Large intestine (tissue), 3 donors: Measurements from ENCODE around the gene PCDHB8. TPM values are rescaled to one million over a fixed set of nuclear protein-coding genes. Genes with fewer than 3 reads are reported as not detected.
"Not testable (repeated sequence)": the region's sequence is repeated elsewhere in the genome, so short reads cannot be mapped to it uniquely, and the experiment has no call there.

Source experiments
- DNase-seq, 2 donors: peaks; one replicate each; pipeline versions ENCODE4 v3.0.0 to v3.0.0-alpha.2; 2013
- H3K27ac ChIP-seq: one replicate; pipeline ENCODE4 v1.5.1; 2013; ENCODE audit warnings: low read length
- H3K27me3 ChIP-seq: 2 replicates; pipeline ENCODE4 v1.6.1; 2013; ENCODE audit warnings: low read length; ENCODE audit not compliant: control insufficient read depth, insufficient read depth
- H3K36me3 ChIP-seq: 2 replicates; pipeline ENCODE4 v1.6.1; 2013; ENCODE audit warnings: low read length; ENCODE audit not compliant: control insufficient read depth, insufficient read depth
- H3K4me1 ChIP-seq: one replicate; pipeline ENCODE4 v1.6.1; 2013; ENCODE audit warnings: low read length; ENCODE audit not compliant: control insufficient read depth, insufficient read depth
- H3K4me3 ChIP-seq: one replicate; pipeline ENCODE4 v1.5.1; 2013; ENCODE audit warnings: low read length
- H3K9me3 ChIP-seq: one replicate; pipeline ENCODE4 v1.6.1; 2013; ENCODE audit warnings: mild to moderate bottlenecking, low read depth, low read length, moderate library complexity; ENCODE audit not compliant: control insufficient read depth
- WGBS: methylation state at CpG from one replicate; pipeline ENCODE4 v1.1.5; 2013; ENCODE audit warnings: low lambda C conversion rate; ENCODE audit not compliant: insufficient coverage; 5-methylcytosine and 5-hydroxymethylcytosine counted together
- polyA plus RNA-seq: library from polyadenylated mRNA; unstranded; fragments of 120-200 nt; gene quantifications from one replicate; pipeline ENCODE4 v1.2.1, GENCODE V29; 2013

PCDHB8 gene
- polyA plus RNA-seq, 1 donor = 0.67 TPM

- Histone ChIP-seq H3K27ac (no peak overlapping the region), H3K27me3 (peaks cover 8% of the 10 kb centered on the region), H3K4me1 (no peaks in the 10 kb centered on the region), H3K36me3 (no peaks in the 10 kb centered on the region), H3K9me3 (peaks cover 24% of the 10 kb centered on the region), H3K4me3 (no peak overlapping the region)
- no peak for DNase-seq
- WGBS = 4% methylated on average over 4 of the region's 21 CpGs
Measured at GRCh38 chr5:141155540-141156374, 21.8 kb upstream of the PCDHB8 start.

GRCh38 chr5:141157356-141157755, 20.2 kb upstream of the PCDHB8 start:
- DNase-seq, H3K36me3 ChIP-seq, H3K4me3 ChIP-seq, H3K4me1 ChIP-seq, H3K27me3 ChIP-seq, H3K27ac ChIP-seq: not testable (repeated sequence)
- peaks cover 16% of the 10 kb centered on the region for H3K9me3 ChIP-seq
- WGBS = no CpG with 5 or more reads among the region's 38 CpGs

- not testable (repeated sequence) for DNase-seq, H3K4me3 ChIP-seq, H3K27me3 ChIP-seq, H3K36me3 ChIP-seq, H3K27ac ChIP-seq, H3K4me1 ChIP-seq
- H3K9me3 ChIP-seq = peaks cover 16% of the 10 kb centered on the region
- WGBS = no CpG with 5 or more reads among the region's 28 CpGs
Measured at GRCh38 chr5:141157901-141158300, 19.7 kb upstream of the PCDHB8 start.

GRCh38 chr5:141172381-141173204, 5.0 kb upstream of the PCDHB8 start, which contains the start of gene PCDHB7:
TSS of gene PCDHB7 (plus strand) at chr5:141172644. CDS start at chr5:141172836, 192 bp downstream.
- H3K9me3 ChIP-seq = peaks cover 11% of the 10 kb centered on the region
- no peak within 1 kb of the TSS for H3K4me3 ChIP-seq
- H3K27me3 ChIP-seq = peaks cover 2% of the 10 kb centered on the region
- H3K27ac ChIP-seq = no peak within 1 kb of the TSS
- no peaks in the 10 kb centered on the region for H3K4me1 ChIP-seq
- H3K36me3 ChIP-seq = no peaks in the 10 kb centered on the region
- DNase-seq = no peak
- 4% methylated on average over 4 of the region's 20 CpGs for WGBS

- peaks cover 14% of the 10 kb centered on the region for H3K9me3 ChIP-seq
- not testable (repeated sequence) for DNase-seq, H3K27me3 ChIP-seq, H3K4me1 ChIP-seq, H3K36me3 ChIP-seq, H3K4me3 ChIP-seq, H3K27ac ChIP-seq
- no CpG with 5 or more reads among the region's 79 CpGs for WGBS
Measured at GRCh38 chr5:141174291-141175104, 3.1 kb upstream of the PCDHB8 start.

GRCh38 chr5:141175933-141176332, 1.7 kb upstream of the PCDHB8 start:
- Histone ChIP-seq H3K27ac (no peak overlapping the region), H3K36me3 (no peaks in the 10 kb centered on the region), H3K27me3 (peaks cover 5% of the 10 kb centered on the region), H3K4me1 (no peaks in the 10 kb centered on the region), H3K9me3 (peaks cover 20% of the 10 kb centered on the region), H3K4me3 (no peak overlapping the region)
- WGBS = 0% methylated on average over 1 of the region's 1 CpG
- DNase-seq = no peak

GRCh38 chr5:141179371-141179770, 1.8 kb downstream of the PCDHB8 start:
- not testable (repeated sequence) for H3K36me3 ChIP-seq, H3K4me3 ChIP-seq, H3K4me1 ChIP-seq, DNase-seq, H3K27ac ChIP-seq, H3K27me3 ChIP-seq
- H3K9me3 ChIP-seq = peaks cover 15% of the 10 kb centered on the region
- no CpG with 5 or more reads among the region's 39 CpGs for WGBS

GRCh38 chr5:141179876-141180275, 2.3 kb downstream of the PCDHB8 start:
- no CpG with 5 or more reads among the region's 32 CpGs for WGBS
- not testable (repeated sequence) for DNase-seq
- H3K9me3 ChIP-seq = peaks cover 14% of the 10 kb centered on the region

GRCh38 chr5:141180313-141180712, 2.7 kb downstream of the PCDHB8 start:
- H3K4me3 ChIP-seq = no peak overlapping the region
- H3K36me3 ChIP-seq = no peaks in the 10 kb centered on the region
- H3K4me1 ChIP-seq = no peaks in the 10 kb centered on the region
- H3K27ac ChIP-seq = no peak overlapping the region
- no peak for DNase-seq
- H3K9me3 ChIP-seq = peaks cover 13% of the 10 kb centered on the region
- peaks cover 9% of the 10 kb centered on the region for H3K27me3 ChIP-seq
- 60% methylated on average over 1 of the region's 1 CpG for WGBS

More at GRCh38 chr5:141179876-141180275, 2.3 kb downstream of the PCDHB8 start:
- H3K27me3 ChIP-seq, H3K4me1 ChIP-seq, H3K27ac ChIP-seq, H3K36me3 ChIP-seq, H3K4me3 ChIP-seq: not testable (repeated sequence)

- Histone ChIP-seq H3K27me3 (peaks cover 9% of the 10 kb centered on the region), H3K36me3 (no peaks in the 10 kb centered on the region), H3K9me3 (peaks cover 13% of the 10 kb centered on the region), H3K4me1 (no peaks in the 10 kb centered on the region), H3K4me3 (no peak within 1 kb of the TSS), H3K27ac (no peak within 1 kb of the TSS)
- no peak for DNase-seq
- WGBS = no CpG with 5 or more reads among the region's 13 CpGs
Measured at GRCh38 chr5:141182248-141182647, 4.7 kb downstream of the PCDHB8 start, which contains the start of gene PCDHB16. TSS of gene PCDHB16 (plus strand) at chr5:141182387. CDS start at chr5:141182560, 173 bp downstream.
